Measurements from ENCODE around the gene ADSL. TPM values are rescaled to one million over a fixed set of nuclear protein-coding genes. Genes with fewer than 3 reads are reported as not detected.
"Not testable (repeated sequence)": the region's sequence is repeated elsewhere in the genome, so short reads cannot be mapped to it uniquely, and the experiment has no call there.

Gene ADSL
- total RNA-seq, 1 experiment from 2014 or later: 126 TPM

DNA sequence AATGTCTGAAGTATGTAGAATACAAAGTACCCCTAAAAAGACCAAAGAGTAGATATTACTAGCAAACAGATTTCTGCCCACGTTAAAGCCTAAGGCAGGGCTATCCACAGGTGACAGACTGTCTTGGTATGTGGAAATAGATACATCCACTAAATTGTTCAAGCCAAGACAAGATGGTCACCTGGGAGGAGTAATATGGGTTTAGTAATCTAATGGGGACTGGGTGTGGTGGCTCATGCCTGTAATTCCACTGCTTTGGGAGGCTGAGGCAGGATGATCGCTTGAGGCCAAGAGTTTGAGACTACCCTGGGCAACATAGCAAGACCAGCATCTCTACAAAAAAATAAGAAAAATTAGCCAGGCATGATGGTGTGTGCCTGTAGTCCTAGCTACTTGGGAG, 31.6 kb downstream of the ADSL start:
- peak overlapping the region; percentile 37 for H3K4me2 ChIP-seq (ENCODE audit: low read length)
- intact Hi-C loops (cut with micrococcal nuclease): loop anchor here (10.0 kb wide), 1 partner anchor 267 kb away; no protein-coding TSS in a partner anchor
- no peak overlapping the region for H3K9ac ChIP-seq (ENCODE audit: low read length)
- H3K9me2 ChIP-seq (ENCODE audit: insufficient read depth): no peaks in the 10 kb centered on the region
- TF ChIP-seq SP1 (IDR thresholded peaks at IDR 0.05; ENCODE audit: low read depth) (no peak), EZH2 (IDR thresholded peaks at IDR 0.05) (no peak), YY1 (IDR thresholded peaks at IDR 0.05; ENCODE audit: extremely low read depth, insufficient replicate concordance, low read depth, low read length) (no peak), ZNF274 (IDR thresholded peaks at IDR 0.05; ENCODE audit: low read depth, low read length) (no peak), EGR1 (IDR thresholded peaks at IDR 0.05; ENCODE audit: low read depth) (no peak), RAD21 (IDR thresholded peaks at IDR 0.05; ENCODE audit: low read depth) (no peak), REST (IDR thresholded peaks at IDR 0.05; ENCODE audit: low read depth) (no peak), CEBPB (IDR thresholded peaks at IDR 0.05; ENCODE audit: low read depth) (no peak), SIN3A (IDR thresholded peaks at IDR 0.05; ENCODE audit: low read depth) (no peak), TCF7L2 (IDR thresholded peaks at IDR 0.05; ENCODE audit: borderline replicate concordance, extremely low read depth, insufficient read depth, insufficient read length) (no peak)
- TF ChIP-seq, protein P1, sequence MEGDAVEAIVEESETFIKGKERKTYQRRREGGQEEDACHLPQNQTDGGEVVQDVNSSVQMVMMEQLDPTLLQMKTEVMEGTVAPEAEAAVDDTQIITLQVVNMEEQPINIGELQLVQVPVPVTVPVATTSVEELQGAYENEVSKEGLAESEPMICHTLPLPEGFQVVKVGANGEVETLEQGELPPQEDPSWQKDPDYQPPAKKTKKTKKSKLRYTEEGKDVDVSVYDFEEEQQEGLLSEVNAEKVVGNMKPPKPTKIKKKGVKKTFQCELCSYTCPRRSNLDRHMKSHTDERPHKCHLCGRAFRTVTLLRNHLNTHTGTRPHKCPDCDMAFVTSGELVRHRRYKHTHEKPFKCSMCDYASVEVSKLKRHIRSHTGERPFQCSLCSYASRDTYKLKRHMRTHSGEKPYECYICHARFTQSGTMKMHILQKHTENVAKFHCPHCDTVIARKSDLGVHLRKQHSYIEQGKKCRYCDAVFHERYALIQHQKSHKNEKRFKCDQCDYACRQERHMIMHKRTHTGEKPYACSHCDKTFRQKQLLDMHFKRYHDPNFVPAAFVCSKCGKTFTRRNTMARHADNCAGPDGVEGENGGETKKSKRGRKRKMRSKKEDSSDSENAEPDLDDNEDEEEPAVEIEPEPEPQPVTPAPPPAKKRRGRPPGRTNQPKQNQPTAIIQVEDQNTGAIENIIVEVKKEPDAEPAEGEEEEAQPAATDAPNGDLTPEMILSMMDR (IDR thresholded peaks at IDR 0.05 in 2 of 3, conservative IDR thresholded peaks at IDR 0.05 in 1 of 3; ENCODE audit: borderline replicate concordance in 1 of 3, insufficient read depth in 1 of 3, low read depth in 2 of 3, low read length in 2 of 3): no peak
- ATAC-seq (peak; percentile 44; the same call in 1 of the 2 replicates), DNase-seq (ENCODE audit: low read depth, low spot score) (no peak)
- RAD21 ChIA-PET (ENCODE audit: low non-redundant PET in 1 of 2, low total read pairs in 2 of 2, uncharacterized antibody in 2 of 2, unreplicated experiment in 2 of 2): interaction anchor here in 1 of 2 experiments (0.7 kb wide), 1 partner anchor 424 kb away, joined by 3 read pairs; no protein-coding TSS in a partner anchor
- no TSS peak for BruUV-seq (replicated peaks)
- H3K79me2 ChIP-seq (ENCODE audit: insufficient read depth, low read length): peaks cover 26% of the 10 kb centered on the region
- H2AFZ ChIP-seq (ENCODE audit: low read depth, low read length, poor library complexity, severe bottlenecking): no peak overlapping the region
- CTCF ChIA-PET: no interaction called here
- H3K27me3 ChIP-seq (ENCODE audit: insufficient read depth, low read length): no peaks in the 10 kb centered on the region
- peaks cover 0 to 14% of the 10 kb centered on the region in 2 experiments; a peak in 2 of 4 replicates for H3K4me1 ChIP-seq (ENCODE audit: control insufficient read depth in 1 of 2, insufficient read depth in 2 of 2, low read length in 2 of 2)
- POLR2A ChIA-PET: no interaction called here
- H3K27ac ChIP-seq (ENCODE audit: low read depth, low read length): no peak overlapping the region
- H4K20me1 ChIP-seq (ENCODE audit: insufficient read depth): no peaks in the 10 kb centered on the region
- no peaks in the 10 kb centered on the region for H3K9me3 ChIP-seq (ENCODE audit: control insufficient read depth in 1 of 2, insufficient read depth in 1 of 2, low read depth in 1 of 2, low read length in 2 of 2)
- no peak overlapping the region for H3K4me3 ChIP-seq (replicated peaks in 1 of 2; ENCODE audit: low read depth in 1 of 2, low read length in 2 of 2)
- H3K36me3 ChIP-seq (ENCODE audit: control insufficient read depth in 1 of 2, insufficient read depth in 2 of 2, low read length in 2 of 2): no peaks in the 10 kb centered on the region

DNA sequence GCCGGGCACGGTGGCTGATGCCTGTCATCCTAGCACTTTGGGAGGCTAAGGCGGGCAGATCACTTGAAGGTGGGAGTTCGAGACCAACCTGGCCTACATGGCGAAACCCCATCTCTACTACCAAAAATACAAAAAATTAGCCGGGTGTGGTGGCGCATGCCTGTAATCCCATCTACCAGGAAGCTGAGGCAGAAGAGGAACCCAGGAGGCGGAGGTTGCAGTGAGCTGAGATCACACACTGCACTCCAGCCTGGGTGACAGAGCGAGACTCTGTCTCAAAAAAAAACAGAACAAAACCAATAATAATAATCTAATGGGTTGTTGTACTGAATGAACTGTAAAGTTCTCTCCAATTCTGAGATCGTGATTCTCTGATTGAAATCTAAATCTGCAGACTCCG, 32.1 kb downstream of the ADSL start:
- peaks cover 0 to 14% of the 10 kb centered on the region in 2 experiments; a peak in 2 of 4 replicates for H3K4me1 ChIP-seq (ENCODE audit: control insufficient read depth in 1 of 2, insufficient read depth in 2 of 2, low read length in 2 of 2)
- H3K27me3 ChIP-seq (ENCODE audit: insufficient read depth, low read length); ATAC-seq; RAD21 ChIA-PET (ENCODE audit: low non-redundant PET in 1 of 2, low total read pairs in 2 of 2, uncharacterized antibody in 2 of 2, unreplicated experiment in 2 of 2); H3K36me3 ChIP-seq (ENCODE audit: control insufficient read depth in 1 of 2, insufficient read depth in 2 of 2, low read length in 2 of 2); H4K20me1 ChIP-seq (ENCODE audit: insufficient read depth); H3K27ac ChIP-seq (ENCODE audit: low read depth, low read length); H2AFZ ChIP-seq (ENCODE audit: low read depth, low read length, poor library complexity, severe bottlenecking); H3K9me2 ChIP-seq (ENCODE audit: insufficient read depth); BruUV-seq (replicated peaks); CTCF ChIA-PET; H3K4me3 ChIP-seq (replicated peaks in 1 of 2; ENCODE audit: low read depth in 1 of 2, low read length in 2 of 2); POLR2A ChIA-PET; DNase-seq (ENCODE audit: low read depth, low spot score); H3K9me3 ChIP-seq (ENCODE audit: control insufficient read depth in 1 of 2, insufficient read depth in 1 of 2, low read depth in 1 of 2, low read length in 2 of 2); H3K9ac ChIP-seq (ENCODE audit: low read length): not testable (repeated sequence)
- H3K4me2 ChIP-seq (ENCODE audit: low read length): peak overlapping the region; percentile 37; the same call in 1 of the 2 replicates
- intact Hi-C loops (cut with micrococcal nuclease): loop anchor here (10.0 kb wide), 1 partner anchor 266 kb away; no protein-coding TSS in a partner anchor
- peaks cover 27% of the 10 kb centered on the region for H3K79me2 ChIP-seq (ENCODE audit: insufficient read depth, low read length)

Data from HCT116 (cell line).